K562 (cell line): ENCODE data around the gene SERPINA9.

ENCODE experiments used
- ADNP ChIP-seq: fragments of 200-800 bp; sonication (Bioruptor generic); IDR thresholded peaks from 2 replicates; pipeline ENCODE4 v1.6.1; 2016; ENCODE audit warnings: missing genetic modification characterization, missing compliant biosample characterization
- BRCA1 ChIP-seq, 2 experiments: fragments of 450-650 bp in 1 of 2; sonication (generic) in 1 of 2; formaldehyde crosslinking in 1 of 2; IDR thresholded peaks; 2 replicates each; pipeline versions ENCODE4 v1.5.0 to v1.6.1; 2017 to 2020; ENCODE audit warnings: mild to moderate bottlenecking in 1 of 2, missing genetic modification reagents in 1 of 2
- CTCF ChIP-seq, 3 experiments: IDR thresholded peaks in 2 of 3; conservative IDR thresholded peaks in 1 of 3; 2 replicates each; pipeline ENCODE4 v1.5.1; 2011 to 2012; ENCODE audit warnings: low read length in 3 of 3, mild to moderate bottlenecking in 3 of 3, control low read depth in 2 of 3, improper control_type of control experiment in 1 of 3, inconsistent platforms in 1 of 3, low read depth in 1 of 3, mixed read lengths in 1 of 3, moderate library complexity in 1 of 3; ENCODE audit not compliant: insufficient read depth in 2 of 3
- PKNOX1 ChIP-seq: fragments of 450-650 bp; IDR thresholded peaks from 2 replicates; pipeline ENCODE4 v1.6.1; 2016
- POLR2A ChIP-seq: fragments of 450-650 bp; conservative IDR thresholded peaks from 2 replicates; pipeline ENCODE4 v1.6.1; 2016
- ZKSCAN8 ChIP-seq: fragments of 200-800 bp; sonication (Bioruptor generic); IDR thresholded peaks from 2 replicates; pipeline ENCODE4 v1.6.1; 2016; ENCODE audit warnings: missing genetic modification characterization, missing compliant biosample characterization

- TF ChIP-seq CTCF (IDR thresholded peaks at IDR 0.05 in 2 of 3, conservative IDR thresholded peaks at IDR 0.05 in 1 of 3; ENCODE audit: insufficient read depth in 2 of 3, low read depth in 1 of 3, low read length in 3 of 3): no peak
- TF ChIP-seq BRCA1 (IDR thresholded peaks at IDR 0.05): no peak
- TF ChIP-seq BRCA1 (CRISPR knock-in tag; IDR thresholded peaks at IDR 0.05): no peak
- TF ChIP-seq ADNP (tag): no peak
- no peak for TF ChIP-seq POLR2A
- TF ChIP-seq PKNOX1: no peak
- TF ChIP-seq ZKSCAN8 (CRISPR knock-in tag): no peak
These were observed 13.3 kb upstream of the SERPINA9 start for GRCh38 chr14:94489336-94489735.
